Activated naive CD4-positive, alpha-beta T cell treated with anti-CD3 and anti-CD28 coated beads, Interleukin-2, amount 50 U/mL, for 16 hours (primary cell): ENCODE measurements around the gene L3MBTL3.
"Not testable (repeated sequence)": the region's sequence is repeated elsewhere in the genome, so short reads cannot be mapped to it uniquely, and the experiment has no call there.

Experiments
- DNase-seq: peaks from one replicate; pipeline ENCODE4 v3.0.0-alpha.2; 2020

Gene L3MBTL3

DNA sequence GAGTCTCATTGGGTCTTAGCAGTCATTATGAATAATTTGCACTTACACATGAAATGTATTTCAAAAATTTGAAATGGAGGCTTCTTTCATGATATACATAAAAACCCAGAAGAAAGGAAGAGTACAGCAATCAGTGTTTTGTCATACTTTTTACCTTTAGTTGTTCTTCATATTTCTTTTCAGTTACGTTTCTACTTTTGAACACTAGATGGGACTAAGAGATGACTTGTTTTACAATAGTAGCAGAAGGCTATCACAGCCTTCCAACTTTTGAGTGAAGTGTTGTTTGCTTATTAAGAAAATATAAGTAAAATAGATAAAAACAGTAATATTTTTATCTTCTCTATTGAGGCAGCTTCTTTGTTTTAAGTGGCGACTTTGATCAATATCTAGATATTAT, 58.1 kb downstream of the L3MBTL3 start:
- DNase-seq: no peak

DNA sequence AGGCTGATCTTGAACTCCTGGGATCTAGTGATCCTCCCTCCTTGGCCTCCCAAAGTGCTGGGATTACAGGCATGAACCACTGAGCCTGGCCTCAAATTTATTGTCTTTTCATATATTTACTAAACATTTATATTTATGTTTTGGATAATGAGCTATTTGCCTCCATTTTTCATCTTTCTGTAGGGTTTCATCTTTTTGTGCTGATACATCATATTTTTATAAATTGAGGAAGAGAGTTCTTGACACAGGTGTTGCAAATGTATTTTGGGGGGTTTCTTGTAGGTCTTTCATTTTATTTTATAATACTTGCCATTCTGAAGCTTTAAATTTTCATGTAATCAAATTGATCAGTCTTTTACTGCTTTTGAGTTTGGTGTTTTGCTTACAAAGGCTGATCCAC, 72.4 kb downstream of the L3MBTL3 start:
- no peak for DNase-seq

- no peak for DNase-seq
Measured at GRCh38 chr6:130093546-130093945, 75.2 kb downstream of the L3MBTL3 start.

DNA sequence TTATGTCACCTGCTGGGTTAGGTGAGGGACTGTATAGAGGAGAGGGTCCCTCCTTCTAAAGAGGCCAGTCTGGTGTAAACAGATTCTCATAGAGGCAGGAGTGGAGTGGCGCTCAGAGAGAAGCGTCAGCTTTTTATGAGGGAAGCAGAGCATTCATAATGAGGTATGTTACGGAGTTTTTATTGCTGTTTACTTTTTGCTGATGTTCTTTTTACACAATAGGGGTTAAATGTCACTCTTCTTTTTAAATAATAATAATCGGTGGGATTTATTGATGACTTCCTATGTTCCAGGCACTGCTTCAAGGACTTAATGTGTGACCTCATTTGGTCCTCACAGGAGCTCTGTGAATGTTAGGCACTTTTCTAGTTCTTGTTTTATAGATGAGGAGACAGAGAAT, 79.9 kb downstream of the L3MBTL3 start:
- no peak for DNase-seq

DNA sequence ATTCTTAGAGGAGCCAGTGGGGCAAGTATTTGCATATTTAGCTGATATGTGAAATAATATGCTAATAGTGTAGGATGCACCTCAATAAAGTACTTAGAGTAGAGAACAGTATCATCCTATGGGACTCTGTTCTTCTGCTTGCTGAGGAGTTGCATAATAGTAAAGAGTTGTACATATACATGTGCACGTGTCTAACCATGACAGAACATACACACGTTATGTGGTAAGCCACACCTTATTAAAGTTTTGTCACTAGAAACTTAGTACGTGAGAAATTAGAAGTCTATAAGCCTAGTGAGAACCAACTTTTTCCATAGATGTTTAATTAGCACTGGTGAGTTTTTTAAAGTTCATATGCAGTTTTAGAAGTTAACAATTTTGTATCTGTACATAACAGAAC, 80.7 kb downstream of the L3MBTL3 start:
- no peak for DNase-seq

GRCh38 chr6:130105996-130106704, 87.8 kb downstream of the L3MBTL3 start:
- no peak for DNase-seq

DNA sequence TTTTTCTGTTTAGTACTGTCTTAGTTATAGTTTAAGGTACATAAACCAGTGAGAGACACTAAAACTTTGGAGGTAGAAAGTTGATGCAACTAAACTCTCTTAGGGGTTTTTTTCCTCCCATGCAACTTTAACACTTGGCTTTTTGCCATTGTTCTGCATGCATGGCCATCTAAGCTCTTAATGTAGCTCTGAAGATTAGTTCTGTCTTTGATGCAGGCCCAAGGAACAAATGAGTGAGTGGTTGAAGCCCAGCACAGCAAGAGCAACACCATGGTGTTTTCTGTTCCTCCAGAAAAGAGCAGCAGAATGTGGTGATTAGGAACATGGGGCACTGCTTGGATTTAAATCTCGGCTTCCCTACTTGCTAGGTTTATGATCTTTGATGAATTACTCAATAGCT, 89.3 kb downstream of the L3MBTL3 start:
- no peak for DNase-seq

DNA sequence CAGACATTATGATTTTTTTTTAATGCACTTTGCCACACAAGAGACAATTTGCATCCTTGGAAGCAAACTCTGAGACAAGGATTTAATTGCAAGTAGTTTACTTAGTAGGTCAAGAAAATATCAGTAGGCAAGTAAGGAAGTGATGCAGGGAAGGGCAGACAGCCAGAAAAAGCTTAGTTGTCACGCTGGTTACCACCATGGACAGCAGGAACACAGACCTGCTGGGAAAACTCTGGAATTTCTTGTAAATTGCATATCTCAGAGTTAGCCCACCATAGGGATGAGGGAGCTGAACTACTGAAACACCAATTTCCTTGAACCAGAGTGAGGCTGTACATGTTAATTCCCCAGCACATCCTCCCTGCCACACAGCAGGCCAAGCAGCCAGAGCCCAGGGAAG, 92.7 kb downstream of the L3MBTL3 start:
- DNase-seq: no peak

DNA sequence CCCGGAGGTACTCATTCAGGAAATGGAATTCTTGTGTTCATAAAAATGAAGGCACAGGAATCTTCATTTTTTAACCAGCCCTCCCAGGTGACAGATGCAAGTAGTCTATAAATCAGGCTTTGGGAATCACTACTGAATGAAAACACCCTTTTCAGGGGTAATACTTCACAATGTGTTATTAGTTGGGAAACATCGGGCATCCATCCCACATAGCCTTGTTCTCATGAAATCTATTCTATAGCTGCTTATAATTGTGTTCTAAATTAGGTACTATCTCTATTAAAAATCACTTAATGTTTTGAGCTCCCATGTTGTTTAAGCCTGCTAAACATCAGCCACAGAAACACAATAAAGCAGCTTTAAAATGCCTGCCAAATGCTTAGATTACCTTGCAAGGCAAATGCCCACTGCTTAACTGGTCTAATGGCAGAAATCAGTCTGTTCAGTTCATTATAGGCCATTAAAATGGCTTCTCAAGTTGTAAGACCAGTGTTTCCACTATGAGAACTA, 94.9 kb downstream of the L3MBTL3 start:
- no peak for DNase-seq

- DNase-seq: no peak
Measured at GRCh38 chr6:130115036-130115435, 96.7 kb downstream of the L3MBTL3 start.

DNA sequence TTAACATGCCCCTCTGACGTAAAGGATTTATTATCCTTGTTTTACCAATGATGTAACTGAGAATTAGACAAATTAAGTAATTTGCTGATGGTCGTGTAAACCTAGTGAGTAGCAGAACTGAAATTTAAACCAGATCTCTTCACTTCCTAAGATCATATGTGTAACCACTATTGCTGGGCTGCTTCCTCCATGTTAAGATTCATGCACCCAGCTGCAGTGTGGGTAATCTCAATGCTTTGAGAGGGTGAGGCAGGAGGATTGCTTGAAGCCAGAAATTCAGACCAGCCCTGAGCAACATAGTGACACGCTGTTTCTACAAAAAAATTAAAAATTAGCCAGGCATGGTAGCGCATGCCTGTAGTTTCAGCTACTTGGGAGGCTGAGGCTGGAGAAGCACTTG, 97.9 kb downstream of the L3MBTL3 start:
- DNase-seq: no peak

GRCh38 chr6:130117187-130117701, 98.9 kb downstream of the L3MBTL3 start:
- DNase-seq: not testable (repeated sequence)

DNA sequence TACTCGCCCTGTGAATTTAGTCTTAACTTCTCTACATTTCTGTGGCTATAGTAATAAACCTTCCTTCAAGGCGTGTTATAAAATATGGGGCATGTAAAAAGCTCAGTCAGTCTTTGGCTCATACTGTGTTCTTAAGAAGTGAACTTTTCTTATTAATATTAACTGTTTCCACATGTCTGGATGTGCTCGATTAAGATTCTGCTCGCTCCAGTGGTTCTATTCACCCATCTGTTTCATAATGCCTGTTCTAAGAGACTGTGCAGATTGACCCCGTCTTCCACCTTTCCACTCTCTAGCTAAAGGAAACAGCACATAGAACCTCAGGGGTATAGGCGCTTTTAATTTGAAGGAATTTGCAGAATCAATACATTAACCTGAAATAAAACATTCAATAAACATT, 99.9 kb downstream of the L3MBTL3 start:
- DNase-seq: no peak

GRCh38 chr6:130119211-130119610, 100.8 kb downstream of the L3MBTL3 start:
- no peak for DNase-seq

DNA sequence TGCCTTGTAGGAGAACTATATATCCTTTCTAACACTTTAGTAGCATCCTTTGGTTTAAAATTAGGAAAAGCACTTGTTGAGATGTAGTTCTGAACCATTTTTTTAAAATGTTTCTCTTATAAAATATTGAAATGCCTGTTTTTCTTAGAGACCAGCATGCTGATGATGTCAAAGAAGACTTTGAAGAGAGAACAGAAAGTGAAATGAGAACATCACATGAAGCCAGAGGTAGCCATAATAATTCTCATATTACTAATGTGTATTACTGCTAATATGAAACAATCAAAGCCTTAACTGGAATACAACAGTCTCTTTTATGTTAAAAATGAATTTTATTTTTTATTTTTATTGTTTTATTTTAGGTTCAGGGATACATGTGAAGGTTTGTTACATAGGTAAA, 102.3 kb downstream of the L3MBTL3 start:
- DNase-seq: no peak

- no peak for DNase-seq
Measured at GRCh38 chr6:130122243-130122642, 103.9 kb downstream of the L3MBTL3 start.

DNA sequence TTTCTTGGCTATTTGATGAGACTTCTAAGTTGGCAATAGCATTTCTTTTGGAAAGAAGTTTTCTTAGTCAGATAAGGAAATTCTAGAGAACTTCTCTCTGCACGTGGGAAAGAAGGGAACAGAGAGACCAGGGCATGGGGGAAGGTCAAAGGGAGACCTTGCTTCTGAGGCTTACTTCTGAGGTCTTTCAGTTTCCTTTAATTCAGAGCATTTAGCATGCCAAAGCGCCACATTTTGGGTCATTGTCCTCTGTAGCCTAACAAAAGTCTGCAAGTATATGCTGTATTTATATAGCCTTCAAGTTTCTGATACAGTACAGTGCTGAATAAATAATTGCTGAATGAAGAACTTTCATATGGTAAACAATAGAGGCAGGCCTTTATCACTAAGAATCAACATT, 108.8 kb downstream of the L3MBTL3 start:
- no peak for DNase-seq

GRCh38 chr6:130128326-130128725, 109.9 kb downstream of the L3MBTL3 start:
- no peak for DNase-seq

- DNase-seq: no peak
Measured at GRCh38 chr6:130129762-130130246, 111.4 kb downstream of the L3MBTL3 start.

GRCh38 chr6:130132286-130132701, 113.9 kb downstream of the L3MBTL3 start:
- no peak for DNase-seq

DNA sequence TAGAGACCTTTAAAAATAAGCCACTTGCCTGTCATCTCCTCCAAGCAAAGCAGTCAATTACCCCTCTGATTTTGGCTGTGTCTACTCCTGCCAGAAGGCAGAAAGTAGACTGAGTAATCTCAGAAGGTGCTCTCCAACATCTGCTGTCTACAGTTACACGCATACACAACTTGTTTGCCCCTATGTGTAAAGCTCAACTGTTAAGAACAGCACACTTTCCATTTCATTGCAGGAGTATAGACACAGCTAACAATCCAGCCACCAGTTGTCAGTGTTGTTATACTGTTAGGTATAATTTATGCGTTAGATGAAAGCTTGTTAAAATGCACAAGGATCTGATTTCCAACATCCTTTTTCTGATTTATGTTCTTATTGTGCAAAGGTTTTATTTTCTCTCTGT, 116.2 kb downstream of the L3MBTL3 start:
- DNase-seq: no peak

DNA sequence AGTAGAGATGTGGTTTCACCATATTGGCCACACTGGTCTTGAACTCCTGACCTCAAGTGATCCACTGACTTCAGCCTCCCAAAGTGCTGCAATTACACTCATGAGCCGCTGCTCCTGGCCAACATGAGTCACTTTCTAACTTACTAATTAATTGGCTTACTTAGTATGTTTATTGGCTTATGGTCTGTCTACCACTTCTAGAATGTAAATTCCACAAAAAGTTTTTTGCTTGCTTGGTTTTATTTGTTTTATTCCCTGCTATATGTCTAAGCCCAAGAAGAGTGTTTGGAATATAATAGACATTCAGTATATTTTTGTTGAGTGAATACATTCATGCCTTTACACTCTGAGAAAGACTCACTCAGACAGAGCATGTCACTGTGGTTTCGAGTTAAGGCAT, 118.4 kb downstream of the L3MBTL3 start:
- DNase-seq: no peak

DNA sequence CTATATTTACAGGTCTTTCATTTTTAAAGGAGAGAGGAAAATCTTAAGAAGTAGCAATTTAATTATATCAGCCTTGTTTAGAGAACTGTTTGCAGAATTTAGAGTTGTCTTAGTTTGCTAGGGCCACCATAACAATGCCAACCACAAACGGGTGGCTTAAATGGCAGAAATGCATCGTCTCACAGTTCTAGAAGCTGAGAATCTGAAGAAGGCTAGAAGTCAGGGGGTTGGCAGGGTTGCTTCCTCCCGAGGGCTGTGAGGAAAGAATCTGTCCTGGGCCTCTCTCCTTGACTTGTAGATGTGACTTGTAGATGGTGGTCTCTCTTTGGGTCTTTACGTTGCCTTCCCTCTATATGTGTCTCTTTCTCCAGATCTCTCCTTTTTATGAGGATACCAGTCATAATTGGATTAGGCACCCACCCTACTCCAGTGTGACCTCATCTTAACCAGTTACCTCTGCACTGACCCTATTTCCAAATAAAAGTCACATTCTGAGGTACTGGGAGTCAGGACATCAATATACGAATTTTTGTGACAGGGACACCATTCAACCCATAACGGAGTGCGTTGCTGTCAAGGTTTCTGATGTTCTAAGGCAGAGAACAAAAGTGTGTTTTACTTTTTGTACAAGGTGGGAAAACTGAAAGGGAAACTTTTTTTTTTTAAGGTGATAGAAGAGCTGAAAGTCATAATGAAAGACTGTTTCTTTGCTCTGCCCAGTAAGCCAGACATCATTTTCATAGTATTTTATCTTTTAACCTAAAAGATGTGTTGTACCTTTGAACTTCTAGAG, 119.9 kb downstream of the L3MBTL3 start:
- DNase-seq: no peak

- no peak for DNase-seq
Measured at GRCh38 chr6:130138909-130139242, 120.5 kb downstream of the L3MBTL3 start.
